GM20431 (cell line): ENCODE measurements around the gene SKI.

ENCODE experiments used
- in situ Hi-C: fragments of 300-500 bp; cut with MseI, MboI; formaldehyde crosslinking; loops from one replicate; pipeline ENCODE4 v1.15.0; 2020; ENCODE audit warnings: low sequenced_read_pairs; ENCODE audit not compliant: unreplicated experiment

The SKI gene

GRCh38 chr1:2312515-2313301, 84.6 kb downstream of the SKI start:
- in situ Hi-C loops: no loop called here

GRCh38 chr1:2313651-2314261, 85.6 kb downstream of the SKI start:
- in situ Hi-C loops: no loop called here

GRCh38 chr1:2314273-2314802, 86.2 kb downstream of the SKI start:
- in situ Hi-C loops: no loop called here

- in situ Hi-C loops: no loop called here
These were observed 86.9 kb downstream of the SKI start for GRCh38 chr1:2314803-2315673.

- in situ Hi-C loops: no loop called here
These were observed 87.7 kb downstream of the SKI start for GRCh38 chr1:2315674-2316450.

GRCh38 chr1:2316451-2316961, 88.4 kb downstream of the SKI start:
- in situ Hi-C loops: no loop called here

- in situ Hi-C loops: no loop called here
These were observed 89.3 kb downstream of the SKI start for GRCh38 chr1:2317230-2318065.

GRCh38 chr1:2318314-2319278, 90.5 kb downstream of the SKI start:
- in situ Hi-C loops: no loop called here

GRCh38 chr1:2319291-2319690, 91.2 kb downstream of the SKI start:
- in situ Hi-C loops: no loop called here

- in situ Hi-C loops: no loop called here
These were observed 91.9 kb downstream of the SKI start for GRCh38 chr1:2320006-2320405.

GRCh38 chr1:2320760-2321667, 92.9 kb downstream of the SKI start:
- in situ Hi-C loops: no loop called here

- in situ Hi-C loops: no loop called here
These were observed 94.0 kb downstream of the SKI start for GRCh38 chr1:2322065-2322571.

- in situ Hi-C loops: no loop called here
These were observed 94.6 kb downstream of the SKI start for GRCh38 chr1:2322581-2323211.

GRCh38 chr1:2323451-2323974, 95.4 kb downstream of the SKI start:
- in situ Hi-C loops: no loop called here

GRCh38 chr1:2324553-2325366, 96.6 kb downstream of the SKI start:
- in situ Hi-C loops: no loop called here
